Lower lobe of right lung (tissue), 2 donors: ENCODE results near the gene IFNA10. TPM values are rescaled to one million over a fixed set of nuclear protein-coding genes. Genes with fewer than 3 reads are reported as not detected.
"Not testable (repeated sequence)": the region's sequence is repeated elsewhere in the genome, so short reads cannot be mapped to it uniquely, and the experiment has no call there.

ENCODE experiments used
- ATAC-seq, 2 donors: fragments of 200-7000 bp; cut with Tn5 transposase; one replicate each; pipeline ENCODE4 v1.9.1; 2020 to 2022; ENCODE audit warnings: mild to moderate bottlenecking in 2 of 2, moderate library complexity in 2 of 2
- DNase-seq: peaks from one replicate; pipeline ENCODE4 v3.0.0-alpha.2; 2020
- H3K27ac ChIP-seq: fragments of 200-600 bp; one replicate; pipeline ENCODE4 v1.8.0; 2022
- H3K27me3 ChIP-seq: fragments of 200-600 bp; one replicate; pipeline ENCODE4 v1.8.0; 2022; ENCODE audit warnings: low read depth
- H3K36me3 ChIP-seq: fragments of 200-600 bp; one replicate; pipeline ENCODE4 v1.8.0; 2022; ENCODE audit warnings: mild to moderate bottlenecking
- H3K4me1 ChIP-seq: fragments of 200-600 bp; one replicate; pipeline ENCODE4 v1.8.0; 2022
- H3K4me3 ChIP-seq: fragments of 200-600 bp; one replicate; pipeline ENCODE4 v1.8.0; 2022; ENCODE audit warnings: mild to moderate bottlenecking
- H3K9me3 ChIP-seq: fragments of 200-600 bp; one replicate; pipeline ENCODE4 v1.8.0; 2022
- CTCF ChIP-seq: fragments of 200-600 bp; IDR thresholded peaks from one replicate; pipeline ENCODE4 v1.8.0; 2022; ENCODE audit warnings: antibody characterized with exemption, mild to moderate bottlenecking
- intact Hi-C: fragments of 100-400 bp; cut with DNase I; formaldehyde crosslinking; loops from one replicate; pipeline ENCODE4 v1.11.0; 2022
- total RNA-seq: library from RNA; stranded (reverse); fragmentation: NEBNext Ultra II Directional; extraction: Animal tissue kit (Norgen Biotek cat#: 25700); gene quantifications from one replicate; pipeline ENCODE4 v1.2.1, GENCODE V29; 2021
- donor health status: DM: no; HTN: yes; CAD: no; lungs with severe emphysema.

Gene IFNA10
- total RNA-seq, 1 donor from 2014 or later, result not detected

- H3K36me3 ChIP-seq, result no peaks in the 10 kb centered on the region
- H3K4me3 ChIP-seq, result no peak within 1 kb of the TSS
- H3K27me3 ChIP-seq, result no peaks in the 10 kb centered on the region
- no peak for ATAC-seq
- no peak within 1 kb of the TSS for H3K27ac ChIP-seq
- DNase-seq, result no peak
- H3K4me1 ChIP-seq, result no peaks in the 10 kb centered on the region
- intact Hi-C loops, result no loop called here
- no peak for TF ChIP-seq CTCF
- no peaks in the 10 kb centered on the region for H3K9me3 ChIP-seq
Measured at GRCh38 chr9:21239911-21240310, 33.0 kb upstream of the IFNA10 start, which contains the start of gene IFNA14. TSS of gene IFNA14 (minus strand) at chr9:21240005. CDS start at chr9:21239935, 70 bp downstream.

- H3K9me3 ChIP-seq, intact Hi-C loops, H3K27ac ChIP-seq, H3K27me3 ChIP-seq, H3K4me3 ChIP-seq, ATAC-seq, H3K36me3 ChIP-seq, H3K4me1 ChIP-seq, DNase-seq: not testable (repeated sequence)
Measured at GRCh38 chr9:21236360-21236714, 29.4 kb upstream of the IFNA10 start.

GRCh38 chr9:21235468-21236359 is 28.8 kb upstream of the IFNA10 start:
- peak; percentile 56 for TF ChIP-seq CTCF
- intact Hi-C loops, H3K4me1 ChIP-seq, H3K36me3 ChIP-seq, H3K27me3 ChIP-seq, H3K27ac ChIP-seq, H3K9me3 ChIP-seq, H3K4me3 ChIP-seq: not testable (repeated sequence)
- ATAC-seq (peak; percentile 69 to 80), DNase-seq (peak; percentile 38)

- ATAC-seq, result no peak
Measured at GRCh38 chr9:21234153-21234687, 27.3 kb upstream of the IFNA10 start.

GRCh38 chr9:21233258-21233657 is 26.3 kb upstream of the IFNA10 start:
- TF ChIP-seq CTCF, result no peak
- DNase-seq, result no peak
- Histone ChIP-seq H3K4me1 (no peaks in the 10 kb centered on the region), H3K27ac (no peak overlapping the region), H3K27me3 (no peaks in the 10 kb centered on the region), H3K4me3 (no peak overlapping the region), H3K36me3 (no peaks in the 10 kb centered on the region), H3K9me3 (no peaks in the 10 kb centered on the region)
- intact Hi-C loops, result no loop called here
- ATAC-seq, result no peak

More at GRCh38 chr9:21234153-21234687, 27.3 kb upstream of the IFNA10 start:
- H3K27ac ChIP-seq, result no peak overlapping the region
- no peak overlapping the region for H3K4me3 ChIP-seq
- no peaks in the 10 kb centered on the region for H3K36me3 ChIP-seq
- TF ChIP-seq CTCF, result no peak
- H3K4me1 ChIP-seq, result no peaks in the 10 kb centered on the region
- DNase-seq, result peak; percentile 16
- intact Hi-C loops, result no loop called here
- H3K27me3 ChIP-seq, result no peaks in the 10 kb centered on the region
- H3K9me3 ChIP-seq, result no peaks in the 10 kb centered on the region

- TF ChIP-seq CTCF, result no peak
- H3K4me3 ChIP-seq, result no peak within 1 kb of the TSS
- H3K36me3 ChIP-seq, result no peaks in the 10 kb centered on the region
- DNase-seq (no peak), ATAC-seq (no peak)
- intact Hi-C loops, result no loop called here
- H3K4me1 ChIP-seq, result no peaks in the 10 kb centered on the region
- H3K27me3 ChIP-seq, result no peaks in the 10 kb centered on the region
- H3K27ac ChIP-seq, result no peak within 1 kb of the TSS
- no peaks in the 10 kb centered on the region for H3K9me3 ChIP-seq
Measured at GRCh38 chr9:21228122-21228521, 21.2 kb upstream of the IFNA10 start, which contains the start of gene IFNA17. TSS of gene IFNA17 (minus strand) at chr9:21228222. CDS start at chr9:21228173, 49 bp downstream.

GRCh38 chr9:21217211-21217610 is 10.3 kb upstream of the IFNA10 start, which contains the start of gene IFNA16:
TSS of gene IFNA16 (minus strand) at chr9:21217311. CDS start at chr9:21217305, 6 bp downstream.
- DNase-seq, H3K4me3 ChIP-seq, H3K27me3 ChIP-seq, ATAC-seq, intact Hi-C loops, H3K27ac ChIP-seq, H3K36me3 ChIP-seq, H3K4me1 ChIP-seq, H3K9me3 ChIP-seq: not testable (repeated sequence)

- H3K27me3 ChIP-seq, H3K27ac ChIP-seq, H3K4me3 ChIP-seq, ATAC-seq, H3K9me3 ChIP-seq, DNase-seq, H3K36me3 ChIP-seq, intact Hi-C loops, H3K4me1 ChIP-seq: not testable (repeated sequence)
Measured at GRCh38 chr9:21213411-21214326, 6.7 kb upstream of the IFNA10 start.
